Natural killer cell (primary cell): ENCODE measurements around the gene RREB1. TPM values are rescaled to one million over a fixed set of nuclear protein-coding genes. Genes with fewer than 3 reads are reported as not detected.

Source experiments
- ATAC-seq, 3 donors: fragments of 150-1000 bp in 2 of 3; fragments of 200-7000 bp in 1 of 3; cut with Tn5 transposase; 1 replicate in 1 of 3; 2 replicates in 2 of 3; pipeline ENCODE4 v1.10.0; 2021; ENCODE audit warnings: mild to moderate bottlenecking in 2 of 3, moderate library complexity in 2 of 3
- DNase-seq, 2 donors: peaks; one replicate each; pipeline versions ENCODE4 v3.0.0 to v3.0.0-alpha.2; 2013 to 2021; ENCODE audit warnings: mixed read lengths in 1 of 2
- H3K27ac ChIP-seq: one replicate; pipeline ENCODE4 v1.5.1; 2013; ENCODE audit warnings: mild to moderate bottlenecking, low read length
- H3K27me3 ChIP-seq: one replicate; pipeline ENCODE4 v1.6.1; 2013; ENCODE audit warnings: low read length; ENCODE audit not compliant: control insufficient read depth, insufficient read depth
- H3K36me3 ChIP-seq: one replicate; pipeline ENCODE4 v1.6.1; 2013; ENCODE audit warnings: low read length; ENCODE audit not compliant: control insufficient read depth, insufficient read depth
- H3K4me1 ChIP-seq: one replicate; pipeline ENCODE4 v1.6.1; 2013; ENCODE audit warnings: low read length; ENCODE audit not compliant: control insufficient read depth, insufficient read depth
- H3K4me3 ChIP-seq: one replicate; pipeline ENCODE4 v1.5.1; 2013; ENCODE audit warnings: low read length
- H3K9me3 ChIP-seq: one replicate; pipeline ENCODE4 v1.6.1; 2013; ENCODE audit warnings: low read length; ENCODE audit not compliant: control insufficient read depth, insufficient read depth
- H3K27ac Mint-ChIP-seq, 2 donors: one replicate each; pipeline ENCODE4 v1.8.0; 2022; ENCODE audit warnings: mild to moderate bottlenecking in 2 of 2, mixed read lengths in 2 of 2, moderate library complexity in 1 of 2
- H3K27me3 Mint-ChIP-seq, 2 donors: one replicate each; pipeline ENCODE4 v1.8.0; 2022; ENCODE audit warnings: low read depth in 2 of 2, mixed read lengths in 2 of 2
- H3K36me3 Mint-ChIP-seq: one replicate; pipeline ENCODE4 v1.8.0; 2022; ENCODE audit warnings: mixed read lengths
- H3K4me1 Mint-ChIP-seq, 2 donors: one replicate each; pipeline ENCODE4 v1.8.0; 2022; ENCODE audit warnings: mixed read lengths in 2 of 2
- H3K4me3 Mint-ChIP-seq: one replicate; pipeline ENCODE4 v1.8.0; 2022; ENCODE audit warnings: mild to moderate bottlenecking, moderate library complexity, mixed read lengths
- H3K9me3 Mint-ChIP-seq, 2 donors: one replicate each; pipeline ENCODE4 v1.8.0; 2022; ENCODE audit warnings: mixed read lengths in 2 of 2
- WGBS: methylation state at CpG from one replicate; pipeline ENCODE4 v1.1.7; 2013; ENCODE audit warnings: missing lambda C conversion rate; ENCODE audit not compliant: insufficient coverage; 5-methylcytosine and 5-hydroxymethylcytosine counted together
- intact Hi-C: fragments of 100-400 bp; cut with micrococcal nuclease; formaldehyde crosslinking; loops from one replicate; pipeline ENCODE4 v1.14.2; 2022
- total RNA-seq, 4 donors: library from RNA; stranded (reverse); fragments of 120-200 nt in 1 of 4; gene quantifications; one replicate each; pipeline versions ENCODE4 v1.2.3 to v1.2.4, GENCODE V29; 2013 to 2022
- TF ChIP-seq, protein P1 (sequence below): fragments of 200-600 bp; IDR thresholded peaks from one replicate; pipeline ENCODE4 v1.8.0; 2022; ENCODE audit warnings: antibody characterized with exemption

Gene RREB1
- total RNA-seq, 3 donors from 2014 or later (not counting 1 experiment from before 2014, with no cell fraction given), result 42.2 to 51.8 (median 44.0) TPM

DNA sequence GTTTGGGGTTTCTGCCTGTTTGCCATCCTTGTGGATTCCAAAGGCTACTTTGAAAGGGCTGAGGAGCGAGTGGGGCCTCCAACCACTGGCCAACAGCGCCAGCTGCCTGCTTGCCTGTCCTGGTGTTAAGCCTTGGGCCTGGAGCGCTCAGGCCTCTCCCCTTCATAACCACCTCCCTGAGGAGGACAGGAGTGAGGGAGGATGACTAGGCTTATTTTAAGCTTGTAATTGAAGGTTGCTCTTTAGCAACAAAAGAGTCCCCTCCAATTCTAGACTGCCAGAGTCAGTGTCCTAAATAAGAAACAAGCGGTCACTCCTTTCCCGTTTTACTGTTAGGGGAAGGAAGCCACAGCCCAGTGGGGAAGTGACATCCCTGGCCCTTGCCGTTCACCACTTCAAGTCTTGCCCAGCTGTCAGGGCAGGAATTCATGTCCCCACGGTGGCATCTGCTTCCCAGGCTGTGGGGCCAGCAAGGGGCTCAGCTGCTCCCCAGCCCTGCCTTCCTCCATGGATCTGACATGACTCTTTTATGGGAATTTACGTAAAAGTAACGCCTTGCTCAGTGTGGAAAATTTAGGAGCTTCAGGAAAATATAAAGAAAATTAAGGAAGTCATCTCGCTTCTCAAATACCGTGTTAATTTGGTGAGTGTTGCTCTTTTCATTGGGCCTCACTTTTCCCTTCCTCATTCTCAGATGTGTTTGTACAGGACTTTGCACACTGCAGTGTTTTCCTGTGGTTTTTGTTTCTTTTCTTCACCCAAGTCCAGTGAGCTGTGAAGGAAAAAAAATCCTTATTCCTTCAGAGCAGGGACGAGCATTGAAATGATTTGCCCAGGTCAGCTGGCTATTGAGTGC is 147.4 kb downstream of the RREB1 start:
- TF ChIP-seq, protein P1, sequence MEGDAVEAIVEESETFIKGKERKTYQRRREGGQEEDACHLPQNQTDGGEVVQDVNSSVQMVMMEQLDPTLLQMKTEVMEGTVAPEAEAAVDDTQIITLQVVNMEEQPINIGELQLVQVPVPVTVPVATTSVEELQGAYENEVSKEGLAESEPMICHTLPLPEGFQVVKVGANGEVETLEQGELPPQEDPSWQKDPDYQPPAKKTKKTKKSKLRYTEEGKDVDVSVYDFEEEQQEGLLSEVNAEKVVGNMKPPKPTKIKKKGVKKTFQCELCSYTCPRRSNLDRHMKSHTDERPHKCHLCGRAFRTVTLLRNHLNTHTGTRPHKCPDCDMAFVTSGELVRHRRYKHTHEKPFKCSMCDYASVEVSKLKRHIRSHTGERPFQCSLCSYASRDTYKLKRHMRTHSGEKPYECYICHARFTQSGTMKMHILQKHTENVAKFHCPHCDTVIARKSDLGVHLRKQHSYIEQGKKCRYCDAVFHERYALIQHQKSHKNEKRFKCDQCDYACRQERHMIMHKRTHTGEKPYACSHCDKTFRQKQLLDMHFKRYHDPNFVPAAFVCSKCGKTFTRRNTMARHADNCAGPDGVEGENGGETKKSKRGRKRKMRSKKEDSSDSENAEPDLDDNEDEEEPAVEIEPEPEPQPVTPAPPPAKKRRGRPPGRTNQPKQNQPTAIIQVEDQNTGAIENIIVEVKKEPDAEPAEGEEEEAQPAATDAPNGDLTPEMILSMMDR, result no peak
- H3K4me1 Mint-ChIP-seq, result no peaks in the 10 kb centered on the region
- H3K36me3 Mint-ChIP-seq, result no peaks in the 10 kb centered on the region
- H3K4me1 ChIP-seq, result peaks cover under 1% of the 10 kb centered on the region
- no peak overlapping the region for H3K27ac ChIP-seq
- H3K4me3 ChIP-seq, result no peak overlapping the region
- H3K27ac Mint-ChIP-seq, result no peak overlapping the region
- H3K36me3 ChIP-seq, result peaks cover 4% of the 10 kb centered on the region
- ATAC-seq (no peak), DNase-seq (no peak)
- H3K4me3 Mint-ChIP-seq, result no peak overlapping the region
- H3K9me3 ChIP-seq, result peaks cover 2% of the 10 kb centered on the region
- H3K9me3 Mint-ChIP-seq, result no peaks in the 10 kb centered on the region
- peaks cover 9 to 14% of the 10 kb centered on the region in 2 donors for H3K27me3 Mint-ChIP-seq
- intact Hi-C loops, result no loop called here
- no peaks in the 10 kb centered on the region for H3K27me3 ChIP-seq
- WGBS, result 46% methylated on average over 11 of the region's 12 CpGs

DNA sequence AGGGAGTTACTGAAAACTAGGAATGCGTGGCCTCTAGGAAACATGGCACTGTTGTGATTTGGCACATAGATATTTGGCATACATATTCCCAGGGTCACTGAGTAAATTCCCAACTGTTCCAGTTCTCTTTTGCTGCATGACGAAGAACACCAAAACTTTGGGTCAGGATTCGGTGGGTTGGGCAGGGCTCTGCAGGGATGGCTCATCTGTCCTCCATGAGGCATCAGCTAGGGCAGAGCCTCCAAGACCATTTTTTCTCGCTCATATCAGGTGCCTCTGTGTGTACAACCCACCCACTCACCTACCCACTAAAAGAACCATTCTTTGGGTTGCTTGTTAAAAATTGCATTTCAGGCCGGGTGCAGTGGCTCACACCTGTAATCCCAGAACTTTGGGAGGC is 148.2 kb downstream of the RREB1 start:
- Histone ChIP-seq H3K36me3 (no peaks in the 10 kb centered on the region), H3K27me3 (peaks cover 6% of the 10 kb centered on the region), H3K9me3 (peaks cover 2% of the 10 kb centered on the region), H3K4me3 (no peak overlapping the region), H3K4me1 (peaks cover 8% of the 10 kb centered on the region), H3K27ac (no peak overlapping the region)
- intact Hi-C loops, result no loop called here
- Mint-ChIP-seq H3K4me3 (no peak overlapping the region), H3K36me3 (no peaks in the 10 kb centered on the region), H3K9me3 (no peaks in the 10 kb centered on the region), H3K4me1 (peaks cover 7% of the 10 kb centered on the region in 2 donors), H3K27ac (no peak overlapping the region), H3K27me3 (peaks cover 16 to 19% of the 10 kb centered on the region in 2 donors)
- TF ChIP-seq, protein P1, result no peak
- ATAC-seq (no peak), DNase-seq (no peak)
- WGBS, result 92% methylated on average over 5 of the region's 5 CpGs

DNA sequence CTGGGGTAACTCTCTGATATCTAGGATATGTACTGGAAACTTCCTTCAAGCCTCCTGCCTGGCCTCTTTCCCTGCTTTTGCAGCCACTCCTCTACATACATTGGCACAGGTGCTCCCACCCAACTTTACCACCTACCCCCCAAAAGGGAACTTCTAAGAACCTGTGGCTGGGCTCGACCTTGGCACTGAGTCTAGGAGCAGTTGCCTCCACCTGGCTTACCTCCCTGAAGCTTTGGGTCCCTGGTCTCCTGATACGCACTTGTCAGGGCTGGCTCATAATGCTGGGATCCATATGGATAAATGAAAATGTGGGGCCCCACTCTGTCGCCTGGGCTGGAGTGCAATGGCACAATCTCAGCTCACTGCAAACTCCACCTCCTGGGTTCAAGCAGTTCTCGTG is 149.0 kb downstream of the RREB1 start:
- WGBS, result 93% methylated on average over 4 of the region's 4 CpGs
- H3K27me3 Mint-ChIP-seq, result peaks cover 16 to 19% of the 10 kb centered on the region in 2 donors

More for the DNA sequence above, 149.0 kb downstream of the RREB1 start:
- H3K36me3 ChIP-seq, result no peaks in the 10 kb centered on the region
- H3K9me3 ChIP-seq, result peaks cover 2% of the 10 kb centered on the region
- H3K4me1 ChIP-seq, result peaks cover 16% of the 10 kb centered on the region
- no peak overlapping the region for H3K4me3 ChIP-seq
- TF ChIP-seq, protein P1, result no peak
- Mint-ChIP-seq H3K36me3 (no peaks in the 10 kb centered on the region), H3K9me3 (no peaks in the 10 kb centered on the region), H3K4me1 (peaks cover 12 to 13% of the 10 kb centered on the region in 2 donors), H3K27ac (no peak overlapping the region), H3K4me3 (no peak overlapping the region)
- ATAC-seq (no peak), DNase-seq (no peak)
- intact Hi-C loops, result no loop called here
- peaks cover 6% of the 10 kb centered on the region for H3K27me3 ChIP-seq
- no peak overlapping the region for H3K27ac ChIP-seq
